GM04503 (cell line): Measurements from ENCODE around the gene YWHAG.
"Not testable (repeated sequence)": the region's sequence is repeated elsewhere in the genome, so short reads cannot be mapped to it uniquely, and the experiment has no call there.

Experiments used
- DNase-seq: peaks from one replicate; pipeline ENCODE4 v3.0.0-alpha.2; 2012; ENCODE audit warnings: low read depth

The YWHAG gene

DNA sequence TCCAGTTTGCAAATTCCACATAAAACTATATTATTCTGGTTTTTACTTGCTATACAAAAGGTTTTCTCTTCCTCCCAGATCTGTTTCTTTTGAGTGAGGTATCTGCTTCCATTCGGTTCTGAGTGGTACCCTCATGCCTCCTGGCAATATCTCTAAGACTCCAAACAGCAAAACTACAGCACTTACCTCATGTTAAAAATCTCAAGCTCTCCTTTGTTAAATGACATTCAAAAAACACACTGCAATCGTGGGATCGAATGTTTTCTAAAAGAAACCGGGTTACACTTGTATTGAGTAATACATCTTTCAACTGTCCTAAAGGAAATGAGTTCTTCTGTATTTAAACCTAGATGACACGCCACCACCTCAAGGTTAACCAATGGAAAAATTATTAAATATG, 11.1 kb downstream of the YWHAG start:
- no peak for DNase-seq

DNA sequence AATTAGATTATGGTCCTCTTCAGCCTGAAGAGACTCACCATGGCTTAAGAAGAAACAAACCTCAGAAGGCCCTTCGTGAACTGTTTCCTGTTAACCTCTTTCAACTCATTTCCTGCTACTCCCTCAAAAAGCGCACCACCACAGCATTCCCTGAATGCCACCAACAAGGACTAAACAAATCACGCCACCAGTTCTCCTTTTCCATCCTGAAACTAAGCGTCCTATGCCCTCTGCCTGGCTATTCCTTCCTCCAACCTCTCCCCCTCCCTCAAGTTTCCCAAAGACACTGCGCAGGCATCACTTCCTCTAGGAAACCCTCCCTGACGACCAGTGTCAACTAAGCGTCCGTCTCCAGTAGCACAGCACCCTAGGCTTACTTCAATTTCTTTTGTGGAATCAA, 12.0 kb downstream of the YWHAG start:
- DNase-seq, result no peak

GRCh38 chr7:76346097-76346496, 12.7 kb downstream of the YWHAG start:
- DNase-seq, result no peak

GRCh38 chr7:76343931-76344321, 14.9 kb downstream of the YWHAG start:
- no peak for DNase-seq

- DNase-seq, result no peak
Observed at GRCh38 chr7:76343294-76343930, 15.4 kb downstream of the YWHAG start.

DNA sequence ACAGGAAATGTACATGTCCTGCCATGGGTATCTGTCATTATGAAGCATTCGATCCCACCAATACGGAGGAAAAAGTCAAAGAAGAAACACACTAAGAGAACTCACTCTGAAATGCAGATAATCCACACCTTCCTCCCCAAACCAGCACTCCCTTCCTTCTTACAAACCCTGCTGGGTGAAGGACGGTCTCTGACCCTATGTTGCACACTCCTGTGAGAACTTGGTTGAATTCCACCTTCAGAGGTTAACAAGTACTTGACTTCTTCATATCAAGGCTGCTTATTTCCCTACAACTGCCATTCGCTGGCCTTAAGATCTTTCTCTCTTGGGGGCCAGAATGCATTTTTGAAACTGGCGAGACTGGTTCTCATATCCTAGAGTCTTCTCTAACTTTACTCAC, 16.6 kb downstream of the YWHAG start:
- DNase-seq, result no peak

GRCh38 chr7:76340617-76341131, 18.1 kb downstream of the YWHAG start:
- no peak for DNase-seq

DNA sequence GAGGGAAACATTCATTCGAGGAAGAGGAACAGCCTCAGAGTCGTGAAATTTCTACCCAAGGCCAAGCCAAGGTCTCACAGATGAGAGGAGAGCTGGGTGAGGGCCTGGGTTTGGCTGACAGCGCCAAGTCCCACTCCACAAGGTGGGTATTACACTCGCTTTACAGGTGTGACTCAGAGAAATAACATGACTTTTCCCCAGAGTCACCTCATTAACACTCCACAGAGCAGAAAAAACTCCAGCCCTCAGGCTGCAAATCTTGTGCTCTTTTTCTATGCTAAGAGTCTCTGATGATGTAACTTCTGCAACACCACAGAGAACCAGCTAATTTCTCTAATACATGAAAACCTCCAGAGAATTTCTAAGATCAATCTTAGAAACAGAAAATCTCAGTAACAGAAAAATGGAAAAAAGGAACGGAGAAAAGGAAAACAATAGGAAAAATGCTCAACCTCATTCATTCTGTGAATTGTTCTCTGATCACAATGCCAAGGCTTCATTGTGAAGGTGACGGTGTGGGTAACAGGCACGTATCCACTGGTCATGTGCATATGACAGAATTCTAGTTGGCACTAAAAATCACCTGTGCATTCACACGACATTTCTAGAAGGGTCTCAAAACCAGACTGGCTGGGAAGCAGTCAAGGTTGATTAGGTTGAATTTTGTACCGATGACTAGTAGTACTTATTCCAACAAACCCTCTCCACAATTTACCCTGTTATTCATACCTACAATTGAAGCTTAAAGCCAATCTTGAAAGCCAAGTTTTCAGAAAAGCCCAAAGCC, 20.3 kb downstream of the YWHAG start:
- no peak for DNase-seq

- no peak for DNase-seq
Observed at GRCh38 chr7:76337147-76337546, 21.6 kb downstream of the YWHAG start.

DNA sequence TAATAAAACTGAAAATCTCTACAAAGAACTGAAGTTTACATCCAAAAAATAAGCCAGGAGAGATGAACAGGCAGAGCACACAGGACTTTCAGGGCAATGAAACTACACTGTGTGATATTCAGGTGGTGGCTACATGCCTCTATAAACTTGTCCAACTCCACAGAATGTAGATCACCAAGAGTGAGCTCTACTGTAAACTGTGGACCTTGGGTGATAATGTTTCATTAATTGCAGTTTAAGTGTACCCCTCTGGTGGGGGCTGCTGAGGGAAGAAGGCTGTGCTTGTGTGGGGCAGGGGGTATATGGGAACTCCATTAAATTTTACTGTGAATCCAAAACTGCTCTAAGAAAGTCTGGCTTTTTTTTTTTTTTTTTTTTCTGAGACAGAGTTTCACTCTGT, 22.7 kb downstream of the YWHAG start:
- DNase-seq, result no peak

GRCh38 chr7:76335417-76335816, 23.4 kb downstream of the YWHAG start:
- not testable (repeated sequence) for DNase-seq

- no peak for DNase-seq
Observed at GRCh38 chr7:76334320-76334967, 24.3 kb downstream of the YWHAG start.

DNA sequence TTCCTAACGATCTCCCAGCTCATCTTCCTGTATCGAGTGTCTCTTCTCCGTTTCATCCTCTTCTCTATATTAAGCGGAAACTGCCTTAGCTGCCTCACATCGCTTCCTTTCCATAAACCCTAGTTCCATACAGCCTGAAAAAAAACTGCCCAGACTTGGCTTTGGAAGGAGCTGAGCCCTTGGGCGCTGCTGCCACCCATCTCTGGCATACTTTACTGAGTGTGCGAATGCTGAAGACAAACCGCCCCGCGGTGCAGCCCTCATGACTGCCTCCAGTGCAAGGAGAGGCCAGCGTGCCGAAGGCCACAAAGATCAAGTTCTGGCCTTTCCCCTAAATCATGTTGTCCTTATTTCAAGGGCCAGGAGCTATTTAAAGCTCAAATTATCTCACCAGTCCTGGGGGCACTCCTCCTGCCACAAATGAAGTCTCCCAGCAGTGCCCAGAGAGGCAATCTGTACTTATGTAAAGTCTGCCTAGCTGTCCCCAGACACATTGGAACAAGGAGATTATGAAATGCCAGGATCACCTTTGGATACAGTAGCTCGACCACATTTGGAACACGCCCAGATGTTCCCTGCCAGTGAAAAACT, 25.2 kb downstream of the YWHAG start:
- no peak for DNase-seq

DNA sequence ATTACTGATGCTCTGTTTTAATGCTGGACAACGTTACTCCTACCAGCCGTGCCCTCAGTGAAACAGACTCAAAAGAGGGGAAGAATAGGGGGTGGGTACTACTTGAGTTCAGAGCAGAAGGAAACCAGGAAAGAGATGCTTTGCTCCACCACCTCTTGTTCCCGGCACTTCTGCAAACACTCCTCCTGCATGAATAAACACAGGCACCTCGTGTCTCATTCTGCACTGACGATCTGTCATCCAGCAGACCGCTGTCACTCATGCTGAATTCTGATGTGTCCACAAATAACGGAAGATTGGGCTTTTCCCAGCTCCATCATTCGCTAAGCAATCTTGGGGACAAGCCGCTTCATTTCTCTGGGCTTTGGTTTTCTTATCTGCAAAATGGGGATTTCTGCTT, 26.7 kb downstream of the YWHAG start:
- no peak for DNase-seq

DNA sequence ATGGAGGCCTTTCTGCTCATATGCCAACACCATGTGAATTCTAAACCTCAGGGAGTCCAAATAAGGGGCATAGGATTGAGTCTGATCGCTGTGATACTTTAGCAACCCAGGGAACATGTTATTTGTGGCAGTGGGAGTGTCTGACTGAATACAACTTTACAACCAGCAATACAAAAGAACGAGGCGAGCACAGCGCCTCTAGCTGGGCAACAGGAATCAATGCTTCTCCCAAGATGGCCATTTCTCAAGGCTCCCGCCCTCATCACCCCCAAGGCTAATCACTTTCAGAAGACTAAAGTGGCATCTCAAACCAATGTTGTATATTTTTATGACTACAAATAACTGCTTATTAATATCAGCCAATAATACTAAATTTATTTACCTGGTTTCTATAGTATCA, 28.1 kb downstream of the YWHAG start:
- DNase-seq, result no peak

- DNase-seq, result no peak
Observed at GRCh38 chr7:76330261-76330660, 28.5 kb downstream of the YWHAG start.

GRCh38 chr7:76329479-76329878, 29.3 kb downstream of the YWHAG start:
- no peak for DNase-seq

- no peak for DNase-seq
Observed at GRCh38 chr7:76328389-76328788, 30.4 kb downstream of the YWHAG start.

DNA sequence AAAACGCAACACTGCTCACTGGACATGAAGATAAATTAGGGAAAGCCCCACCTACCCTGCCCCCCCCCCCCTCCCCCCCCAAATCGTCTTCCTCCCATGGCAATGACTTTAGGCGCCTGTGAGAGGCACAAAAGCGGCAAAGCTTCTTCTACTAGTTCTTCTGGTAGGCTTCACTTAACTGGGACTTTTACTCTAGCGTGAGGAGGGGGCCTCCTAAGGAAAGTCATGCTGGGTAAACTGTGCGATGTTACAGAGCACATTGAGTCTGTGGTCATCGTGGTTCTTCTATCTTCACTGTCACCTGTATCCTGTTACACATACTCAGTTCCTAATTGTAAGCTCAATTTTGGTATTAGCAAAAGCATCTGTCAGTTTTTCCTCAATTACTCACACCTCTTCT, 31.2 kb downstream of the YWHAG start:
- no peak for DNase-seq

- no peak for DNase-seq
Observed at GRCh38 chr7:76326646-76327233, 32.1 kb downstream of the YWHAG start.

- no peak for DNase-seq
Observed at GRCh38 chr7:76325811-76326210, 33.0 kb downstream of the YWHAG start.

- DNase-seq, result no peak
Observed at GRCh38 chr7:76325092-76325491, 33.7 kb downstream of the YWHAG start.
